ENCODE data around the gene SFMBT2. TPM values are rescaled to one million over a fixed set of nuclear protein-coding genes. Genes with fewer than 3 reads are reported as not detected.
A peak's percentile ranks its signal among the peaks of the same experiment; 100 is the strongest.

Gene SFMBT2
- total RNA-seq, 2 experiments from 2014 or later, result 7.9 to 8.3 TPM

DNA sequence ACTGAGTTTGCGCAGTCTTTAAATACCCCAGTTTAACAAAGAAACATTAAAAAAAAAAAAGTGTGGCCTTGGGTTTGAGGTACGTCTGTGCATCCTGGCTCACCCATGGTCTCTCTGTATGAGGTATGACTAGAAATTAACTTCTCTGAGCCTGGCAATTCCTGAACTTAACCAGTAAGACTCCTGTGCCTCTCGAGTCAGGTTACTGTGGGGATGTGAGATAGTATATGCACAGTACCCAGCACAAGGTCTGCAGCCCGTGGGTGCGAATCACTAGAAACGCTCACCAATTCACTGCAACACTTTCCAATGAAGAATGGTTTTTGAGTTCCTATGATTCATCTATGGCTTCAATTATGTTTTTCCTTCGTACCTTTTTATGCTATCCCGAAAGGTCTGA, 149.9 kb downstream of the SFMBT2 start:
- ChIA-PET CTCF (ENCODE audit: unreplicated experiment) (no interaction called here), POLR2A (no interaction called here)
- Histone ChIP-seq H3K79me2 (ENCODE audit: insufficient read depth, low read depth, low read length) (no peaks in the 10 kb centered on the region), H4K20me1 (ENCODE audit: insufficient read depth, low read length) (no peaks in the 10 kb centered on the region), H3K9me3 (ENCODE audit: low read length) (no peaks in the 10 kb centered on the region), H3K27ac (ENCODE audit: low read depth, low read length, poor library complexity, severe bottlenecking) (no peak overlapping the region), H3K4me3 (ENCODE audit: low read depth, low read length, poor library complexity, severe bottlenecking) (no peak overlapping the region), H3K4me1 (ENCODE audit: insufficient read depth, low read length, poor library complexity, severe bottlenecking) (peaks cover 14% of the 10 kb centered on the region), H2AFZ (ENCODE audit: low read length) (peak overlapping the region; percentile 31; the same call in 1 of the 2 replicates), H3K9me2 (ENCODE audit: insufficient read depth, low read length) (no peaks in the 10 kb centered on the region), H3K4me2 (ENCODE audit: low read length) (no peak overlapping the region; the same call in 1 of the 2 replicates), H3K36me3 (ENCODE audit: insufficient read depth, low read length) (no peaks in the 10 kb centered on the region)
- intact Hi-C loops (cut with micrococcal nuclease; ENCODE audit: unreplicated experiment), result loop anchor here (1.0 to 2.0 kb wide), 3 partner anchors 148 to 426 kb away; no protein-coding TSS in a partner anchor
- BruUV-seq (replicated peaks), result no TSS peak
- DNase-seq (ENCODE audit: low spot score), result no peak
- TF ChIP-seq, protein P1, sequence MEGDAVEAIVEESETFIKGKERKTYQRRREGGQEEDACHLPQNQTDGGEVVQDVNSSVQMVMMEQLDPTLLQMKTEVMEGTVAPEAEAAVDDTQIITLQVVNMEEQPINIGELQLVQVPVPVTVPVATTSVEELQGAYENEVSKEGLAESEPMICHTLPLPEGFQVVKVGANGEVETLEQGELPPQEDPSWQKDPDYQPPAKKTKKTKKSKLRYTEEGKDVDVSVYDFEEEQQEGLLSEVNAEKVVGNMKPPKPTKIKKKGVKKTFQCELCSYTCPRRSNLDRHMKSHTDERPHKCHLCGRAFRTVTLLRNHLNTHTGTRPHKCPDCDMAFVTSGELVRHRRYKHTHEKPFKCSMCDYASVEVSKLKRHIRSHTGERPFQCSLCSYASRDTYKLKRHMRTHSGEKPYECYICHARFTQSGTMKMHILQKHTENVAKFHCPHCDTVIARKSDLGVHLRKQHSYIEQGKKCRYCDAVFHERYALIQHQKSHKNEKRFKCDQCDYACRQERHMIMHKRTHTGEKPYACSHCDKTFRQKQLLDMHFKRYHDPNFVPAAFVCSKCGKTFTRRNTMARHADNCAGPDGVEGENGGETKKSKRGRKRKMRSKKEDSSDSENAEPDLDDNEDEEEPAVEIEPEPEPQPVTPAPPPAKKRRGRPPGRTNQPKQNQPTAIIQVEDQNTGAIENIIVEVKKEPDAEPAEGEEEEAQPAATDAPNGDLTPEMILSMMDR (conservative IDR thresholded peaks at IDR 0.05; ENCODE audit: low read length), result no peak
- TF ChIP-seq EZH2phosphoT487 (IDR thresholded peaks at IDR 0.05; ENCODE audit: borderline replicate concordance, low read depth, low read length), result no peak

GRCh38 chr10:7260412-7260900, 150.4 kb downstream of the SFMBT2 start:
- no peaks in the 10 kb centered on the region for H3K79me2 ChIP-seq (ENCODE audit: insufficient read depth, low read depth, low read length)
- H3K4me1 ChIP-seq (ENCODE audit: insufficient read depth, low read length, poor library complexity, severe bottlenecking), result peaks cover 14% of the 10 kb centered on the region
- H3K9me2 ChIP-seq (ENCODE audit: insufficient read depth, low read length), result no peaks in the 10 kb centered on the region
- H3K27ac ChIP-seq (ENCODE audit: low read depth, low read length, poor library complexity, severe bottlenecking), result no peak overlapping the region
- CTCF ChIA-PET (ENCODE audit: unreplicated experiment), result no interaction called here
- no peaks in the 10 kb centered on the region for H4K20me1 ChIP-seq (ENCODE audit: insufficient read depth, low read length)
- no peaks in the 10 kb centered on the region for H3K9me3 ChIP-seq (ENCODE audit: low read length)
- peak overlapping the region; percentile 31; the same call in 1 of the 2 replicates for H2AFZ ChIP-seq (ENCODE audit: low read length)
- no peak overlapping the region; the same call in 1 of the 2 replicates for H3K4me2 ChIP-seq (ENCODE audit: low read length)
- peak; percentile 79 for DNase-seq (ENCODE audit: low spot score)
- BruUV-seq (replicated peaks), result no TSS peak
- no peaks in the 10 kb centered on the region for H3K36me3 ChIP-seq (ENCODE audit: insufficient read depth, low read length)
- no peak overlapping the region for H3K4me3 ChIP-seq (ENCODE audit: low read depth, low read length, poor library complexity, severe bottlenecking)
- TF ChIP-seq, protein P1 (conservative IDR thresholded peaks at IDR 0.05; ENCODE audit: low read length), result peak; percentile 87
- TF ChIP-seq EZH2phosphoT487 (IDR thresholded peaks at IDR 0.05; ENCODE audit: borderline replicate concordance, low read depth, low read length), result no peak
- intact Hi-C loops (cut with micrococcal nuclease; ENCODE audit: unreplicated experiment), result loop anchor here (1.0 to 2.0 kb wide), 3 partner anchors 148 to 426 kb away; no protein-coding TSS in a partner anchor
- POLR2A ChIA-PET, result no interaction called here

DNA sequence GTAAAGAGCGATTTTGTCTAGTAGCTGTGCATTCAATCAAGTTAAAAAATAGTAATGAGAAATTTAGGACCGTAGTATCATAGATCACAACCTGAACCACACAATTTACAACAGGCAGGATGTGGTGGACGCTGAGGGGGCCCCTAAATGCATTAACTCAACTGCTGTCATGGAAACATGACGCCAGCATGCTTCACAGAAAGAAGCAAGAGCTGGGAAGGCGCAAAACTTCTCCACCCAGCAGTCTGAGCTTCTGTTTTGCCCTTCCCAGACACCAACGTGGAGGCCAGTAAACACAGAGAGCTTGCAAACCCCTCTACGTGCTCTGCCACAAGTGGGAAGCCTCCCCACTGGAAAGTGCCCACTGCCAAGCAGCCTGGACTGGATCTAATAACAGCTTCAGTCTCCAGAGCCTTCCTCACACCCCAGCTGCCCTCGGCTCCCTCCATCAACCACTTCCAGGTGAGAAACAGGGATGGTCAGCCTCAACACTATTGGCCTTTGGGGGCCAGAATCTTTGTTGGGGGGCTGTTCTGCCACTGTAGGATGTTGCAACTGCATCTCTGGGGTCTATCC, 151.8 kb downstream of the SFMBT2 start:
- ChIA-PET CTCF (ENCODE audit: unreplicated experiment) (interaction anchor here (0.6 kb wide), 1 partner anchor 369 kb away, joined by 3 read pairs; no protein-coding TSS in a partner anchor), POLR2A (interaction anchor here (0.6 to 0.7 kb wide), 2 partner anchors 13 to 197 kb away, joined by 3 read pairs; no protein-coding TSS in a partner anchor)
- peak; percentile 33 for DNase-seq (ENCODE audit: low spot score)
- Histone ChIP-seq H3K9me2 (ENCODE audit: insufficient read depth, low read length) (no peaks in the 10 kb centered on the region), H3K9me3 (ENCODE audit: low read length) (no peaks in the 10 kb centered on the region), H4K20me1 (ENCODE audit: insufficient read depth, low read length) (no peaks in the 10 kb centered on the region), H2AFZ (ENCODE audit: low read length) (no peak overlapping the region), H3K79me2 (ENCODE audit: insufficient read depth, low read depth, low read length) (no peaks in the 10 kb centered on the region), H3K36me3 (ENCODE audit: insufficient read depth, low read length) (no peaks in the 10 kb centered on the region), H3K4me1 (ENCODE audit: insufficient read depth, low read length, poor library complexity, severe bottlenecking) (peaks cover 14% of the 10 kb centered on the region), H3K4me3 (ENCODE audit: low read depth, low read length, poor library complexity, severe bottlenecking) (no peak overlapping the region), H3K4me2 (ENCODE audit: low read length) (no peak overlapping the region), H3K27ac (ENCODE audit: low read depth, low read length, poor library complexity, severe bottlenecking) (no peak overlapping the region)
- intact Hi-C loops (cut with micrococcal nuclease; ENCODE audit: unreplicated experiment), result no loop called here
- TF ChIP-seq EZH2phosphoT487 (IDR thresholded peaks at IDR 0.05; ENCODE audit: borderline replicate concordance, low read depth, low read length), result no peak
- TF ChIP-seq, protein P1 (conservative IDR thresholded peaks at IDR 0.05; ENCODE audit: low read length), result no peak
- no TSS peak for BruUV-seq (replicated peaks)

Data from OCI-LY7 (cell line).